ENCODE measurements around the gene TMPRSS12.

- TF ChIP-seq ZFX (IDR thresholded peaks at IDR 0.05) (no peak), CTCF (conservative IDR thresholded peaks at IDR 0.05) (no peak)
These were observed 85.7 kb downstream of the TMPRSS12 start for GRCh38 chr12:50928392-50928791.
